ENCODE results near the gene ADAP1.
"Not testable (repeated sequence)": the region's sequence is repeated elsewhere in the genome, so short reads cannot be mapped to it uniquely, and the experiment has no call there.

The ADAP1 gene

GRCh38 chr7:954330-955238 lies at the start of gene ADAP1:
ADAP1 (minus strand) TSS chr7:954680; CDS start chr7:954477, 203 bp downstream.
- no peak for DNase-seq

- DNase-seq = not testable (repeated sequence)
Measured at GRCh38 chr7:1002445-1002844, 48.0 kb upstream of the ADAP1 start.

GRCh38 chr7:1002026-1002425 lies 47.5 kb upstream of the ADAP1 start:
- not testable (repeated sequence) for DNase-seq

GRCh38 chr7:1001069-1001770 lies 46.7 kb upstream of the ADAP1 start:
- not testable (repeated sequence) for DNase-seq

- no peak for DNase-seq
Measured at GRCh38 chr7:999941-1000935, 45.8 kb upstream of the ADAP1 start.

GRCh38 chr7:999149-999879 lies 44.8 kb upstream of the ADAP1 start:
- DNase-seq = no peak

GRCh38 chr7:997404-998395 lies 43.2 kb upstream of the ADAP1 start:
- no peak for DNase-seq

GRCh38 chr7:996079-996872 lies 41.8 kb upstream of the ADAP1 start:
- no peak for DNase-seq

GRCh38 chr7:995571-995970 lies 41.1 kb upstream of the ADAP1 start:
- no peak for DNase-seq

- no peak for DNase-seq
Measured at GRCh38 chr7:994592-995308, 40.3 kb upstream of the ADAP1 start.

GRCh38 chr7:992709-993607 lies 38.5 kb upstream of the ADAP1 start:
- peak; percentile 92 to 94 for DNase-seq

GRCh38 chr7:991729-992656 lies 37.5 kb upstream of the ADAP1 start:
- no peak for DNase-seq

GRCh38 chr7:990933-991728 lies 36.7 kb upstream of the ADAP1 start:
- DNase-seq = no peak

- no peak for DNase-seq
Measured at GRCh38 chr7:990352-990932, 36.0 kb upstream of the ADAP1 start.

GRCh38 chr7:988963-989529 lies 34.6 kb upstream of the ADAP1 start:
- DNase-seq = no peak

All from SW 1271 (cell line).